Embryonic facial prominence (tissue), 1 donor: ENCODE data around the gene SPHK2.
"Not testable (repeated sequence)": the region's sequence is repeated elsewhere in the genome, so short reads cannot be mapped to it uniquely, and the experiment has no call there.

Experiments
- DNase-seq: peaks from one replicate; pipeline ENCODE4 v3.0.0-alpha.2; 2016; ENCODE audit errors: extremely low spot score

Gene SPHK2

GRCh38 chr19:48660852-48661710 lies 41.8 kb downstream of the SPHK2 start:
- no peak for DNase-seq

- DNase-seq: no peak
Observed at GRCh38 chr19:48661711-48662090, 42.4 kb downstream of the SPHK2 start.

- DNase-seq: no peak
Observed at GRCh38 chr19:48663667-48664066, 44.4 kb downstream of the SPHK2 start.

- DNase-seq: no peak
Observed at GRCh38 chr19:48664476-48664875, 45.2 kb downstream of the SPHK2 start.

GRCh38 chr19:48665786-48666185 lies 46.5 kb downstream of the SPHK2 start:
- DNase-seq: no peak

GRCh38 chr19:48668332-48668731 lies 49.0 kb downstream of the SPHK2 start:
- DNase-seq: no peak

GRCh38 chr19:48668761-48669160 lies 49.5 kb downstream of the SPHK2 start:
- no peak for DNase-seq

GRCh38 chr19:48669903-48670668 lies 50.8 kb downstream of the SPHK2 start:
- DNase-seq: no peak

GRCh38 chr19:48670699-48671445 lies 51.6 kb downstream of the SPHK2 start:
- DNase-seq: peak; percentile 44

GRCh38 chr19:48671446-48671995 lies 52.2 kb downstream of the SPHK2 start:
- no peak for DNase-seq

- DNase-seq: no peak
Observed at GRCh38 chr19:48672994-48673393, 53.7 kb downstream of the SPHK2 start, which contains the start of gene NTN5. Gene NTN5, minus strand, starts transcription at chr19:48673017. Its CDS starts 2,031 bp downstream, at chr19:48670986.

- DNase-seq: no peak
Observed at GRCh38 chr19:48673436-48674100, 54.3 kb downstream of the SPHK2 start.

GRCh38 chr19:48674216-48674809 lies 55.0 kb downstream of the SPHK2 start:
- DNase-seq: no peak

- DNase-seq: peak; percentile 78
Observed at GRCh38 chr19:48674921-48675824, 55.9 kb downstream of the SPHK2 start.

- DNase-seq: no peak
Observed at GRCh38 chr19:48676487-48676886, 57.2 kb downstream of the SPHK2 start.

- DNase-seq: no peak
Observed at GRCh38 chr19:48676887-48677286, 57.6 kb downstream of the SPHK2 start.

- no peak for DNase-seq
Observed at GRCh38 chr19:48678201-48678600, 58.9 kb downstream of the SPHK2 start.

GRCh38 chr19:48680006-48680405 lies 60.7 kb downstream of the SPHK2 start:
- DNase-seq: not testable (repeated sequence)
